Measurements from ENCODE around the gene ANXA7. TPM values are rescaled to one million over a fixed set of nuclear protein-coding genes. Genes with fewer than 3 reads are reported as not detected.

The ANXA7 gene
- total RNA-seq, 2 donors from 2014 or later = 22.7 to 46.2 TPM

DNA sequence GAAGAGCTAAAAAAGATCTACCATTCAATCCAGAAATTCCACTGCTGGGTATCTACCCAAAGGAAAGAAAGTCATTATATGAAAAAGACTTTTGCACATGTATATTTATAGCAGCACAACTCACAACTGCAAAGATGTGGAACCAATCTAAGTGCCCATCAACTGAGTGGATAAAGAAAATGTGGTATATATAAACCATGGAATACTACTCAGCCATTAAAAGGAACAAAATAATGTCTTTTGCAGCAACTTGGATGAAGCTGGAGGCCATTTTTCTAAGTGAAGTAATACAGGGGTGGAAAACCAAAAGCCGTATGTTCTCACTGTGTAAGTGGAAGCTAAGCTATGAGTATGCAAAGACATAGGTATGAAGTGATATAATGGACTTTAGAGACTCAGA is 3.0 kb downstream of the ANXA7 start:
- H3K4me1 ChIP-seq = peaks cover 45% of the 10 kb centered on the region
- no peaks in the 10 kb centered on the region for H3K9me3 ChIP-seq
- DNase-seq (no peak), ATAC-seq (no peak)
- intact Hi-C loops (cut with DNase I) = no loop called here
- no peak overlapping the region for H3K4me3 ChIP-seq
- no peaks in the 10 kb centered on the region for H3K36me3 ChIP-seq (replicated peaks in 1 of 2; ENCODE audit: insufficient read depth in 1 of 2, low read depth in 2 of 2)
- TF ChIP-seq CTCF (IDR thresholded peaks at IDR 0.05) (no peak), POLR2A (IDR thresholded peaks at IDR 0.05) (no peak)
- no peaks in the 10 kb centered on the region for H3K27me3 ChIP-seq
- 83 to 97% methylated on average over 1 of the region's 1 CpG for WGBS, 2 donors
- no peak overlapping the region for H3K27ac ChIP-seq

DNA sequence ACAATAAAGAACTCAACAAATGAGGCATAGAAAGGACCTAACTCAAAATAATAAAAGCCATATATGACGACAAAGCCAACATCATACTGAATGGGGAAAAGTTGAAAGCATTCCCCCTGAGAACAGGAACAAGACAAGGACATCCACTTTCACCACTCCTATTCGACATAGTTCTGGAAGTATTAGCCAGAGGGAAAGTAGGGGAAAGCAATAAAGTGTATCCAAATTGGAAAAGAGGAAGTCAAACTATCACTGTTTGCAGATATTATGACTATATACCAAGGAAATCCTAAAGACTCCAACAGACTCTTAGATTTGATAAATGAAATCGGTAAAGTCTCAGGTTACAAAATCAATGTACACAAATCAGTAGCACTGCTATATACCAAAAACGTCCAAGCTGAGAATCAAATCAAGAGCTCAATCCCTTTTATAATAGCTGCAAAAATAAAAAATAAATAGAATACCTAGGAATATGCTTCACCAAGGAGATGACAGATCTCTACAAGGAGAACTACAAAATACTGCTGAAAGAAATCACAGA is 4.8 kb downstream of the ANXA7 start:
- Histone ChIP-seq H3K4me1 (peaks cover 37% of the 10 kb centered on the region), H3K27me3 (no peaks in the 10 kb centered on the region), H3K27ac (no peak overlapping the region), H3K4me3 (no peak overlapping the region), H3K36me3 (replicated peaks in 1 of 2; ENCODE audit: insufficient read depth in 1 of 2, low read depth in 2 of 2) (no peaks in the 10 kb centered on the region), H3K9me3 (no peaks in the 10 kb centered on the region)
- ATAC-seq (no peak), DNase-seq (no peak)
- intact Hi-C loops (cut with DNase I) = no loop called here
- TF ChIP-seq CTCF (IDR thresholded peaks at IDR 0.05) (no peak), POLR2A (IDR thresholded peaks at IDR 0.05) (no peak)
- 54 to 55% methylated on average over 4 of the region's 4 CpGs for WGBS, 2 donors

GRCh38 chr10:73408061-73408460 is 5.8 kb downstream of the ANXA7 start:
- DNase-seq = no peak
- H3K4me3 ChIP-seq = no peak overlapping the region
- no peaks in the 10 kb centered on the region for H3K36me3 ChIP-seq (replicated peaks in 1 of 2; ENCODE audit: insufficient read depth in 1 of 2, low read depth in 2 of 2)
- no peaks in the 10 kb centered on the region for H3K9me3 ChIP-seq
- intact Hi-C loops (cut with DNase I) = no loop called here
- ATAC-seq = no peak
- H3K4me1 ChIP-seq = peaks cover 37% of the 10 kb centered on the region
- 90 to 95% methylated on average over 5 of the region's 5 CpGs for WGBS, 2 donors
- no peaks in the 10 kb centered on the region for H3K27me3 ChIP-seq
- TF ChIP-seq POLR2A (IDR thresholded peaks at IDR 0.05) (no peak), CTCF (IDR thresholded peaks at IDR 0.05) (no peak)
- H3K27ac ChIP-seq = no peak overlapping the region

DNA sequence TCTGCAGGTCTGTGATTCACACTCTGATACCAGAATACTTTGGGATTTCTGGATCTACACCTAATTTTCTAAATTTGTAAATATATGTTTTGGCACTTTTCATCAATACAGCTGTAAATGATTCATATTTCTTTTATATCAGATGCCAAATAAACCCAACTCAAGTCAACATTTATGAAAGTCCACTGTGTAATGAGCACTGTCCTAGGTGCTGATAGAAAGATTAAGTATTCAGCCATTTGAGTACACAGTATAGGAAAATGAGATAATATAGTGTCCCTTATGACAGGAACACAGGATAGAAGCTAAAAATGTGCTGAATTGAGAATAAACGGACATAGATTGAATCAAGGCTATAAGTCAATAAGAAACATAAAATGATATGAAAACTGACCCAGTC is 6.4 kb downstream of the ANXA7 start:
- H3K4me1 ChIP-seq = peaks cover 33% of the 10 kb centered on the region
- no peaks in the 10 kb centered on the region for H3K27me3 ChIP-seq
- ATAC-seq (no peak), DNase-seq (no peak)
- intact Hi-C loops (cut with DNase I) = no loop called here
- 53 to 60% methylated on average over 1 of the region's 1 CpG for WGBS, 2 donors
- H3K36me3 ChIP-seq (replicated peaks in 1 of 2; ENCODE audit: insufficient read depth in 1 of 2, low read depth in 2 of 2) = no peaks in the 10 kb centered on the region
- H3K9me3 ChIP-seq = no peaks in the 10 kb centered on the region
- TF ChIP-seq POLR2A (IDR thresholded peaks at IDR 0.05) = no peak
- no peak for TF ChIP-seq CTCF (IDR thresholded peaks at IDR 0.05)
- no peak overlapping the region for H3K4me3 ChIP-seq
- no peak overlapping the region for H3K27ac ChIP-seq

DNA sequence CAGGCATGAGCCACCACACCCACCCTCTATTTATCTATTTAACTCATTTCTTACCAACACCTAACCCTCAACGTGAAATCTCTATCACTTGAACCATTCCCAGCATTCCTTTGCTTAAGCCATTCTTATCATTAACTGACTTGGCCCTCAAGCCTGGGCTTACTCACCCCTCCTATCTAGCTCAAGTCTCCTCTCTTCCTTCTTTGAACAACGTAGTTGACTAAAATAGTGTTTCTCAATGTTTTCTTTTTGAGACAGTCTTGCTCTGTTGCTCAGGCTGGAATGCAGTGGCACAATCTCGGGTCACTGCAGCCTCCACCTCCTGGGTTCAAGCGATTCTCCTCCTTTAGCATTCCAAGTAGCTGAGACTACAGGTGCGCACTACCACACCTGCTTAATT is 7.0 kb downstream of the ANXA7 start:
- intact Hi-C loops (cut with DNase I) = no loop called here
- Histone ChIP-seq H3K4me3 (no peak overlapping the region), H3K4me1 (peaks cover 26% of the 10 kb centered on the region), H3K9me3 (no peaks in the 10 kb centered on the region), H3K27ac (no peak overlapping the region), H3K36me3 (replicated peaks in 1 of 2; ENCODE audit: insufficient read depth in 1 of 2, low read depth in 2 of 2) (no peaks in the 10 kb centered on the region), H3K27me3 (no peaks in the 10 kb centered on the region)
- 76 to 82% methylated on average over 5 of the region's 5 CpGs for WGBS, 2 donors
- no peak for DNase-seq
- no peak for ATAC-seq
- TF ChIP-seq POLR2A (IDR thresholded peaks at IDR 0.05) = no peak
